ENCODE results near the gene RAB3C.

GRCh38 chr5:58775701-58776262, 192.9 kb downstream of the RAB3C start:
- TF ChIP-seq CTCF (conservative IDR thresholded peaks at IDR 0.05 in 1 of 2, IDR thresholded peaks at IDR 0.05 in 1 of 2; ENCODE audit: low read depth in 1 of 2, low read length in 2 of 2) (no peak), EZH2 (IDR thresholded peaks at IDR 0.05; ENCODE audit: low read length, missing control alignments) (no peak)
